Breast epithelium (tissue), 4 donors: ENCODE measurements around the gene PTPRN2. TPM values are rescaled to one million over a fixed set of nuclear protein-coding genes. Genes with fewer than 3 reads are reported as not detected.
A peak's percentile ranks its signal among the peaks of the same experiment; 100 is the strongest.

ENCODE experiments used
- DNase-seq, 2 donors: peaks; one replicate each; pipeline ENCODE4 v3.0.0-alpha.2; 2019; ENCODE audit warnings: low spot score in 2 of 2
- H3K27ac ChIP-seq, 2 donors: fragments of 200-600 bp; sonication (generic) in 1 of 2; one replicate each; pipeline ENCODE4 v1.5.1; 2016 to 2019; ENCODE audit warnings: mild to moderate bottlenecking in 1 of 2
- H3K27me3 ChIP-seq, 2 donors: fragments of 200-600 bp; sonication (generic) in 1 of 2; one replicate each; pipeline versions ENCODE4 v1.5.1 to v1.6.0; 2017 to 2019; ENCODE audit warnings: control low read depth in 1 of 2, mild to moderate bottlenecking in 1 of 2
- H3K36me3 ChIP-seq: fragments of 200-600 bp; one replicate; pipeline ENCODE4 v1.5.1; 2019
- H3K4me1 ChIP-seq, 2 donors: fragments of 200-600 bp; sonication (generic); one replicate each; pipeline ENCODE4 v1.5.1; 2016 to 2019; ENCODE audit warnings: control low read depth in 1 of 2
- H3K4me3 ChIP-seq, 3 donors: fragments of 200-600 bp; sonication (generic); 1 replicate in 2 of 3; 2 replicates in 1 of 3; pipeline ENCODE4 v1.5.1; 2016 to 2019; ENCODE audit warnings: mild to moderate bottlenecking in 3 of 3, moderate library complexity in 2 of 3
- H3K9me3 ChIP-seq, 2 donors: fragments of 200-600 bp; sonication (generic) in 1 of 2; one replicate each; pipeline ENCODE4 v1.5.1; 2016 to 2019; ENCODE audit warnings: control low read depth in 1 of 2
- POLR2A ChIP-seq: fragments of 450-650 bp; IDR thresholded peaks from one replicate; pipeline ENCODE4 v1.6.1; 2016; ENCODE audit warnings: antibody characterized with exemption, mild to moderate bottlenecking, moderate library complexity
- POLR2AphosphoS5 ChIP-seq, 3 donors: sonication (generic); formaldehyde crosslinking; IDR thresholded peaks; one replicate each; pipeline ENCODE4 v1.6.1; 2017; ENCODE audit warnings: antibody characterized with exemption in 3 of 3
- intact Hi-C: fragments of 100-400 bp; cut with DNase I; formaldehyde crosslinking; loops from one replicate; pipeline ENCODE4 v1.15.1; 2023; ENCODE audit warnings: low total_unique reads
- total RNA-seq, 3 donors: library from RNA; depleted of rRNA; stranded (reverse); fragments of >200 nt; gene quantifications; one replicate each; pipeline ENCODE4 v1.1.0, GENCODE V29; 2016
- TF ChIP-seq, protein P1 (sequence below), 3 donors: fragments of 450-650 bp; IDR thresholded peaks; one replicate each; pipeline ENCODE4 v1.5.1; 2016 to 2017; ENCODE audit warnings: antibody characterized with exemption in 3 of 3, mild to moderate bottlenecking in 3 of 3, moderate library complexity in 3 of 3

The PTPRN2 gene
- total RNA-seq, 3 donors from 2014 or later, result 1.6 to 2.2 (median 2.2) TPM

DNA sequence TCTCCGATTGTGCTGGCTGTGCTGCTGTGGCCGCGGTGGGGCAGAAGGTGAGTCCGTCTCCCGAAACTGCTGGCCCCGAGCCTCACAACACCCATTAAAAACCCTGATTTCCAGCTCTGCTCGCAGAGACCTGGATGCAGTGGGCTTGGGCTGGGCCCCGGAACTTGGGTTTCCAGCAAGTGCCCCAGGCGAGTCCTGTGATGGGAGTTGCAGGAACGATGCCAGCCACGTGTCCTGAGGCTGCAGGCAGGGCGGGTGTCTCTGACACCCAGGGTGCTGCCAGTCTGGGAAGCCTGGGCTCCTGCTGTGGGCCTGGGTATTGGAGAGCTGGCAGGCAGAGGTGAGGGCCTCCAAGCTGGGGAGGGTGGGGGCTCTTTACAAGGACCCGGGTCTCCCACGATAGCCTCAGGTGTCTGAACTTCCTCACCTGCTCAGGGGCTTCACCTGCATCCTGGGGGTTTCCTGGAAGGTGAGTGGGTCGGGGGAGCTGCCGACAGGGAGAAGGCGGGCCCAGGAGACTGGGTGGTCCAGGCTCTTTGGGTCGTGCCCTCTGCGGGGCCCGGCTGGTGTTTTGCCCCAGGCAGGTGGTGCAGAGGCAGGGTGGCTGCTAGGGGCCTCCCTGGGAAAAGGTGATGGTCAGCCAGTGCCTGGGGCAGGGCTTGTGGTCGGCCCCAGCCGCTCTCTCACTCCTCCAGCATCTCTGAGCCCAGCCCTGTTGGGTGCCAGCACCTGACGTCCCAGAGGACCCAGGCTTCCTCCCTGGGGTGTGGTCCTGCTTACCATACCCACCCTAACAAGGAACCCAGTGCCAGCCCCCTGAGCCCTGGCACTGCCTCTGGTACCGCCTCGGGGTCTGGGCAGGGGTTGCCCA is 1070.5 kb downstream of the PTPRN2 start:
- Histone ChIP-seq H3K9me3 (peaks cover 0 to 8% of the 10 kb centered on the region in 2 donors), H3K27me3 (peaks cover 0 to 19% of the 10 kb centered on the region in 2 donors), H3K36me3 (no peaks in the 10 kb centered on the region), H3K27ac (no peak overlapping the region), H3K4me1 (no peaks in the 10 kb centered on the region), H3K4me3 (no peak overlapping the region)
- intact Hi-C loops, result no loop called here
- peak; percentile 9 to 17 for DNase-seq
- TF ChIP-seq, protein P1, sequence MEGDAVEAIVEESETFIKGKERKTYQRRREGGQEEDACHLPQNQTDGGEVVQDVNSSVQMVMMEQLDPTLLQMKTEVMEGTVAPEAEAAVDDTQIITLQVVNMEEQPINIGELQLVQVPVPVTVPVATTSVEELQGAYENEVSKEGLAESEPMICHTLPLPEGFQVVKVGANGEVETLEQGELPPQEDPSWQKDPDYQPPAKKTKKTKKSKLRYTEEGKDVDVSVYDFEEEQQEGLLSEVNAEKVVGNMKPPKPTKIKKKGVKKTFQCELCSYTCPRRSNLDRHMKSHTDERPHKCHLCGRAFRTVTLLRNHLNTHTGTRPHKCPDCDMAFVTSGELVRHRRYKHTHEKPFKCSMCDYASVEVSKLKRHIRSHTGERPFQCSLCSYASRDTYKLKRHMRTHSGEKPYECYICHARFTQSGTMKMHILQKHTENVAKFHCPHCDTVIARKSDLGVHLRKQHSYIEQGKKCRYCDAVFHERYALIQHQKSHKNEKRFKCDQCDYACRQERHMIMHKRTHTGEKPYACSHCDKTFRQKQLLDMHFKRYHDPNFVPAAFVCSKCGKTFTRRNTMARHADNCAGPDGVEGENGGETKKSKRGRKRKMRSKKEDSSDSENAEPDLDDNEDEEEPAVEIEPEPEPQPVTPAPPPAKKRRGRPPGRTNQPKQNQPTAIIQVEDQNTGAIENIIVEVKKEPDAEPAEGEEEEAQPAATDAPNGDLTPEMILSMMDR (IDR thresholded peaks at IDR 0.05), result no peak
- no peak for TF ChIP-seq POLR2AphosphoS5 (IDR thresholded peaks at IDR 0.05)

DNA sequence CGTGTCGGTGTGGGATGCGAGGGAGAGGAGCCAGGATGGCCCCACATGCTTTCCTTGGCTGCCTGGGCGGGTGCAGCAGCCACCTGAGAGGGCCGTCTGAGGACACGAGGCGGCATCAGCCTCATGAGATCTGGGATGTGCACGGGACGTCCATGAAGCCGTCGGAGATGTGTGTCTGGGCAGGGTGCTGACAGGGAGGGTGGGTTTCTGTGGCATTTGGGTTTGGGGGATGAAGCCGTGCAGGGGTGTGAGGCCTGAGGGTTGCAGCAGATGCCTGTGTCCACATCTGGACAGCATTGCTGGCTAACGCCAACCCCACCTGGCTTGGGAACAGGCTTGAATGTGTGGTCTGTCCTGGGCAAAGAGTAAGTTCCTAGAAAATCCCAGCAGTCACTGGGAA is 1071.3 kb downstream of the PTPRN2 start:
- DNase-seq, result no peak
- H3K27me3 ChIP-seq, result peaks cover 0 to 19% of the 10 kb centered on the region in 2 donors
- H3K4me1 ChIP-seq, result no peaks in the 10 kb centered on the region
- intact Hi-C loops, result no loop called here
- no peak overlapping the region for H3K4me3 ChIP-seq
- no peak overlapping the region for H3K27ac ChIP-seq
- peaks cover 0 to 8% of the 10 kb centered on the region in 2 donors for H3K9me3 ChIP-seq
- TF ChIP-seq, protein P1 (IDR thresholded peaks at IDR 0.05), result no peak
- TF ChIP-seq POLR2AphosphoS5 (IDR thresholded peaks at IDR 0.05) (no peak), POLR2A (no peak)
- no peaks in the 10 kb centered on the region for H3K36me3 ChIP-seq

DNA sequence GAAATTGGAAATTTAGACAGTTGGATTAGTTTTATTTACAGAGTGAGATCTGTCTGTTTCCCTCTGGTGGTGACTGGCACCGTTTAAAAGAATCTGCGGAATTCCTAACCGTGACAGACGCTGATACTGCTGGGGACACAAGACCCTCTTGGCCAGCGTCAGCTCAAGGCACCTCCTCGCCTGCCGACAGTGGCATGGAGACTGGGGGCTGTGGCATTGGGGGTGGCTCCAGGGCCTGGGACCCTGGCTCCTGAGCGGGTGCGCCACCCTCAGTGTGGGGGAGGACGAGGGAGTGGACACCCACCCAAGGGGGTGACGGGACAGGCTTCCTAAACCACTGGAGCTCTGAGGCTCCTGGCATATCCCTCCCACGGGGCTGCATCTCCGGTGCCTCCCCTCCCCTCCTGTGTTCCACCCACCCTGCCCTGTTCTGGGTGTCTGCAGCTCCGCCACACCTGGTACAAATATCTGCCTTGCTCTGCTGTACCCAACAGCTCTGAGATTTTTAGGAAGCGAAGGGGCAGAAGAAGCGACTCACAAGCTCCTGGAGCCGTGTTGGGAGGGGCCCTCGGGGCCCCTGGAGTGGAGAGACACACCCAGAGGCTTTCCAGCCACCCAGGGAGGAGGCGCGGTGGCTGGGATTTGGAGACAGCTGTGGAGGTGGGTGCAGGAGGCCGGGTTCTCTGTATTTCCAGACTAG is 1072.1 kb downstream of the PTPRN2 start:
- peak in 1 of 2 donors; percentile 35 for DNase-seq
- H3K9me3 ChIP-seq, result peaks cover 0 to 8% of the 10 kb centered on the region in 2 donors
- TF ChIP-seq POLR2AphosphoS5 (IDR thresholded peaks at IDR 0.05) (no peak), POLR2A (no peak)
- TF ChIP-seq, protein P1 (IDR thresholded peaks at IDR 0.05), result no peak
- intact Hi-C loops, result no loop called here
- H3K4me3 ChIP-seq, result no peak overlapping the region
- H3K4me1 ChIP-seq, result no peaks in the 10 kb centered on the region
- H3K36me3 ChIP-seq, result no peaks in the 10 kb centered on the region
- peaks cover 0 to 19% of the 10 kb centered on the region in 2 donors for H3K27me3 ChIP-seq
- no peak overlapping the region for H3K27ac ChIP-seq

DNA sequence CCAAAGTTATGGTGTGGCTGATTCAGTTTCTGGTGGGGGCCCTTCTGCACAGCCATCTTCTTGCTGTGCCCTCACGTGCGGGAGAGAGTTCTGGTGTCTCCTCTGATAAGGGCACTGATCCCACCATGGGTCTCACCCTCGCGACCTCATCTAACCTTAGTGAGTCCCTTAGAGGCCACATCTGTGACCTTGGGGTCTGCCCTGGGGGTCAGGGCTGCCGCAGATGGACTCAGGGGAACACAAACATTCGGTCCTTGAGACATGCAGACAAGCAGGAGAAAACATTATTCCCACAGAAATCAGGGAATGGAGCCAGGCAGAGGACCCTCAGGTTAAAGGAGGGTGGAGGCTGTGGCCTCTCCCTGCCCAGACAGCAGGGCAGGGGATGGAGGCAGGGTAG is 1072.9 kb downstream of the PTPRN2 start:
- peak in 1 of 2 donors; percentile 38 for DNase-seq
- Histone ChIP-seq H3K36me3 (no peaks in the 10 kb centered on the region), H3K27ac (no peak overlapping the region), H3K27me3 (peaks cover 0 to 19% of the 10 kb centered on the region in 2 donors), H3K4me1 (no peaks in the 10 kb centered on the region), H3K4me3 (no peak overlapping the region), H3K9me3 (peaks cover 0 to 8% of the 10 kb centered on the region in 2 donors)
- intact Hi-C loops, result loop anchor here (1.0 kb wide), 1 partner anchor 47 kb away; no protein-coding TSS in a partner anchor
- TF ChIP-seq, protein P1 (IDR thresholded peaks at IDR 0.05), result no peak
- TF ChIP-seq POLR2AphosphoS5 (IDR thresholded peaks at IDR 0.05) (no peak), POLR2A (no peak)

DNA sequence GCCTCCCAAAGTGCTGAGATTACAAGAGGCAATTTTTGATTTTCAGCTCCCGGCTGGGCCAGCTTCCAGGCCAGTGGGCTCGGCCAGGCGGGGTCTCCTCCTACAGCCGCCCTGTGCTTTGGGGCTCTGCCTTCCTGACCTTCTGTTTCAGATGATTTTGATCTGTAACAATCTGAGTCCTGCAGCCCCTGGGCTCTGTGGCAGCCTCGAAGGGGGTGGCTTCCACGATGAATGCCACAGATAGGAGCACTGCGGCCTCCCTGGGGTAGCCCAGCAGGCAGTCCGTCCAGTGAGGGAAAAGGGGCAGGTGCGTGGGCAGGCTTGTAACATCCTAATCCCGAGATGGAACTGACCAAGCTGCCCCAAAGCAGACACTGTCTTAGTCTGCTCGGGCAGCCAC is 1073.3 kb downstream of the PTPRN2 start:
- Histone ChIP-seq H3K27me3 (peaks cover 0 to 19% of the 10 kb centered on the region in 2 donors), H3K4me3 (no peak overlapping the region), H3K4me1 (no peaks in the 10 kb centered on the region), H3K9me3 (peaks cover 0 to 8% of the 10 kb centered on the region in 2 donors), H3K36me3 (no peaks in the 10 kb centered on the region), H3K27ac (no peak overlapping the region)
- DNase-seq, result no peak
- intact Hi-C loops, result loop anchor here (1.0 kb wide), 1 partner anchor 47 kb away; no protein-coding TSS in a partner anchor
- TF ChIP-seq POLR2AphosphoS5 (IDR thresholded peaks at IDR 0.05), result no peak
